Common myeloid progenitor, CD34-positive (primary cell): ENCODE data around the gene RHCE.
"Not testable (repeated sequence)": the region's sequence is repeated elsewhere in the genome, so short reads cannot be mapped to it uniquely, and the experiment has no call there.

Experiments used
- CTCF ChIA-PET: fragments of 350-600 bp; sonication (Branson Sonifier 250); formaldehyde crosslinking; loops from one replicate; lab custom pipeline; 2021; ENCODE audit warnings: antibody characterized with exemption; lab: Charles Lee
- POLR2A ChIA-PET: fragments of 350-600 bp; sonication (Branson Sonifier 250); formaldehyde crosslinking; loops from one replicate; lab custom pipeline; 2021; ENCODE audit warnings: antibody characterized with exemption; lab: Charles Lee
- DNase-seq, 3 donors: peaks; one replicate each; pipeline versions ENCODE4 v3.0.0 to v3.0.0-alpha.2; 2013
- H3K27ac ChIP-seq, 2 experiments: 1 replicate in 1 of 2; 2 replicates in 1 of 2; pipeline ENCODE4 v1.7.0; 2013; ENCODE audit warnings: inconsistent platforms in 2 of 2, low read length in 2 of 2, mild to moderate bottlenecking in 2 of 2, low read depth in 1 of 2, moderate library complexity in 1 of 2; ENCODE audit not compliant: severe bottlenecking in 2 of 2, insufficient read depth in 1 of 2, poor library complexity in 1 of 2
- H3K27me3 ChIP-seq, 5 experiments: replicated peaks in 2 of 5; 1 replicate in 3 of 5; 2 replicates in 2 of 5; pipeline versions ENCODE4 v1.6.1 to v1.7.0; 2013; ENCODE audit warnings: low read length in 4 of 5, mild to moderate bottlenecking in 2 of 5, moderate library complexity in 2 of 5, inconsistent platforms in 1 of 5; ENCODE audit not compliant: insufficient read depth in 5 of 5, control insufficient read depth in 4 of 5
- H3K36me3 ChIP-seq, 4 experiments: 1 replicate in 2 of 4; 2 replicates in 2 of 4; pipeline versions ENCODE4 v1.6.1 to v1.7.0; 2013; ENCODE audit warnings: low read length in 3 of 4, control low read depth in 1 of 4, mild to moderate bottlenecking in 1 of 4; ENCODE audit not compliant: control insufficient read depth in 4 of 4, insufficient read depth in 4 of 4
- H3K4me1 ChIP-seq, 4 experiments: 1 replicate in 3 of 4; 2 replicates in 1 of 4; pipeline versions ENCODE4 v1.6.1 to v1.7.1; 2013; ENCODE audit warnings: low read length in 3 of 4, mild to moderate bottlenecking in 3 of 4, control low read depth in 1 of 4, inconsistent platforms in 1 of 4, moderate library complexity in 1 of 4; ENCODE audit not compliant: control insufficient read depth in 4 of 4, insufficient read depth in 4 of 4; ENCODE audit errors: control extremely low read depth in 1 of 4
- H3K4me3 ChIP-seq, 7 experiments: 1 replicate in 4 of 7; 2 replicates in 3 of 7; pipeline versions ENCODE4 v1.5.1 to v1.7.0; 2013; ENCODE audit warnings: mild to moderate bottlenecking in 7 of 7, low read length in 6 of 7, moderate library complexity in 6 of 7, inconsistent platforms in 2 of 7, low read depth in 2 of 7, control low read depth in 1 of 7; ENCODE audit not compliant: insufficient read depth in 4 of 7, control insufficient read depth in 1 of 7; ENCODE audit errors: extremely low read depth in 1 of 7
- H3K9me3 ChIP-seq, 5 experiments: 1 replicate in 4 of 5; 2 replicates in 1 of 5; pipeline versions ENCODE4 v1.6.1 to v1.7.1; 2013; ENCODE audit warnings: low read length in 4 of 5, mild to moderate bottlenecking in 2 of 5, inconsistent platforms in 1 of 5, low read depth in 1 of 5, moderate library complexity in 1 of 5; ENCODE audit not compliant: control insufficient read depth in 4 of 5, insufficient read depth in 2 of 5; ENCODE audit errors: control extremely low read depth in 1 of 5
- WGBS: methylation state at CpG from one replicate; pipeline ENCODE4 v1.1.5; 2013; ENCODE audit not compliant: insufficient coverage; 5-methylcytosine and 5-hydroxymethylcytosine counted together

Gene RHCE

GRCh38 chr1:25362634-25363559, 57.7 kb downstream of the RHCE start:
- H3K27me3 ChIP-seq, H3K4me3 ChIP-seq, DNase-seq, H3K27ac ChIP-seq, POLR2A ChIA-PET, H3K9me3 ChIP-seq, H3K4me1 ChIP-seq, CTCF ChIA-PET: not testable (repeated sequence)
- no CpG with 5 or more reads among the region's 17 CpGs for WGBS
- H3K36me3 ChIP-seq, result peaks cover 12 to 37% (median 23%) of the 10 kb centered on the region in 4 experiments

DNA sequence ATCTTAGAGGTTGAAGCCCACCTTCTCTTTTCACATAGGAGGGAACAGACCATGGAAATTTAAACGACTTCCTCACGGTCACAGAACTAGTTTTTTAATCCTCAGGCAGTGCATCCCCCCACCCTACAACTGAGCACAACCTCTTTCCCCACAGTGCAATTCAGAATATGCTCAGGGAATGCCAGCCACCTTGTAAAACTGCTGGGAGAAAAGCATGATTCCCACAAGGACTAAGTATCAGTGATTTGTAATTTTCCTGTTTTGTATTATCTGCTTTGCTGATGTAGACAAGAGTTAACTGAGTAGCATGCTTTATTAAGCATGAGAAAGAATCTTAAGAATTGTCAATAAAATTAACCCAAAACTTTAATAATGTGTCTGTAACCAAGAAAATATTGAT, 58.7 kb downstream of the RHCE start:
- H3K27ac ChIP-seq, result no peak overlapping the region
- no peaks in the 10 kb centered on the region for H3K4me1 ChIP-seq
- no peak overlapping the region for H3K4me3 ChIP-seq
- no peak for DNase-seq
- no CpG with 5 or more reads among the region's 2 CpGs for WGBS
- no peaks in the 10 kb centered on the region for H3K27me3 ChIP-seq
- ChIA-PET POLR2A (no interaction called here), CTCF (no interaction called here)
- H3K36me3 ChIP-seq, result peaks cover 12 to 42% (median 29%) of the 10 kb centered on the region in 4 experiments
- no peaks in the 10 kb centered on the region for H3K9me3 ChIP-seq

DNA sequence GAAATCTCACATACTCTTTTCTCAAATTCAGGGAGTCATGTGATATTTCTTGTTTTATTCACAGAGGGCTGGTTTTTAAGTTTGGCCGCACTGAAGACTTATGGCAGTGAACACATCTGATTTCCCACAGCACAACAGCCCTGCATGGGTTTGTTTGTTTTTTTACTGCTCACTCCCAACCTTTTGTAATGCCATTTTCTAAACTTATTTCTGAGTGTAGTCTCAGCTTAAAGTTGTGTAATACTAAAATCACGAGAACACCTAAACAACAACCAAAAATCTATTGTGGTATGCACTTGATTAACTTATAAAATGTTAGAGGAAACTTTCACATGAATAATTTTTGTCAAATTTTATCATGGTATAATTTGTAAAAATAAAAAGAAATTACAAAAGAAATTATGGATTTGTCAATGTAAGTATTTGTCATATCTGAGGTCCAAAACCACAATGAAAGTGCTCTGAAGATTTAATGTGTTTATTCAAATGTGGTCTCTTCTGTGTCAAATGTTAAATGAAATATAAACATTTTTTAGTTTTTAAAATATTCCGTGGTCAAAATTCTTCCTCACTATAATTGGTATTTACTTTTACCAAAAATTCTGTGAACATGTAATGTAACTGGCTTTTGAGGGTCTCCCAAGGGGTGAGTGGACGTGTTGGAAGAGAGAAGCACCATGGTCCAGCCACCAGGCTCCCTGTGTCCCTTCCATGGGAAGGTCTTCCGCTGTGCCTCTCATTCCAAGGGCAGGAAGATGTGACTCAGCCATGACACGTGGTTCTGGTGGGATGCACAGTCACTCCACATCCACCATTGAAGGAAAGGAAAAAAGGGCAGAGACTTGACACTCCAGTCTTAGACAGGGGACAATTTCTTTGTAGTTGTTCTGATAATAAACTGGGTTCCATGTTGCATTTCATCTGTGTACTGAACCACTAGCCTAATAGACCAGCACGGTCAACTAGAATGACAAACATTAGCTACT, 59.7 kb downstream of the RHCE start:
- Histone ChIP-seq H3K36me3 (peaks cover 16 to 52% (median 35%) of the 10 kb centered on the region in 4 experiments), H3K4me3 (no peak overlapping the region), H3K27me3 (no peaks in the 10 kb centered on the region), H3K27ac (no peak overlapping the region), H3K9me3 (no peaks in the 10 kb centered on the region), H3K4me1 (no peaks in the 10 kb centered on the region)
- DNase-seq, result no peak
- ChIA-PET CTCF (no interaction called here), POLR2A (interaction anchor here (1.1 kb wide), 1 partner anchor 195 kb away, joined by 3 read pairs; no protein-coding TSS in a partner anchor)
- WGBS, result 100% methylated on average over 3 of the region's 7 CpGs

- Histone ChIP-seq H3K4me3 (no peak overlapping the region), H3K36me3 (peaks cover 21 to 75% (median 54%) of the 10 kb centered on the region in 4 experiments), H3K4me1 (no peaks in the 10 kb centered on the region), H3K27ac (peak overlapping the region in 1 of 2 experiments; percentile 32), H3K9me3 (no peaks in the 10 kb centered on the region), H3K27me3 (no peaks in the 10 kb centered on the region)
- no peak for DNase-seq
- CTCF ChIA-PET, result no interaction called here
- POLR2A ChIA-PET, result no interaction called here
- no CpG with 5 or more reads among the region's 1 CpG for WGBS
Measured at GRCh38 chr1:25356848-25357247, 63.8 kb downstream of the RHCE start.

DNA sequence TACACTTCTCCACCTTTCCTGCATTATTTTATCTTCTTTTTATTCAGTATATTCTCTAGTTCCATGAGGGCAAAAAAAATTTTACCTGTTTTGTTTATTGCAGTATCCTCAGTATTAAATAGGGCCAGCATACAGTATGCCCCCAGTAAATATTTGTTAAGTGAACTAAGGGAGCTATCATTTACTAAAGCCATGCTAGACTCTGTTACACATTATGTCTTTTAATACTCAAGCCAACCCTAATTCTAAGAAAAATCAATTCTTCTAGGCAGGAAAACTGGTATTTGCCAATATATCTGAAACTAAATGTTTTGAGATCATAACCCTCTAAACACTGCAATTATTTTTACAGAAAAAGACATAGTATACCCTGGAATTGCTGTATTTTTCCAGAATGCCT, 64.2 kb downstream of the RHCE start:
- no peaks in the 10 kb centered on the region for H3K9me3 ChIP-seq
- H3K27me3 ChIP-seq, result no peaks in the 10 kb centered on the region
- H3K36me3 ChIP-seq, result peaks cover 19 to 74% (median 53%) of the 10 kb centered on the region in 4 experiments
- ChIA-PET CTCF (no interaction called here), POLR2A (no interaction called here)
- no peak for DNase-seq
- H3K4me1 ChIP-seq, result no peaks in the 10 kb centered on the region
- H3K27ac ChIP-seq, result peak overlapping the region in 1 of 2 experiments; percentile 35
- no peak overlapping the region for H3K4me3 ChIP-seq

GRCh38 chr1:25355841-25356395, 64.7 kb downstream of the RHCE start:
- H3K36me3 ChIP-seq, result peaks cover 17 to 70% (median 48%) of the 10 kb centered on the region in 4 experiments
- WGBS, result 84% methylated on average over 6 of the region's 6 CpGs
- CTCF ChIA-PET, result no interaction called here

More at GRCh38 chr1:25355841-25356395, 64.7 kb downstream of the RHCE start:
- Histone ChIP-seq H3K27me3 (no peaks in the 10 kb centered on the region), H3K27ac (peak overlapping the region in 1 of 2 experiments; percentile 35), H3K4me1 (no peaks in the 10 kb centered on the region), H3K9me3 (no peaks in the 10 kb centered on the region), H3K4me3 (no peak overlapping the region)
- POLR2A ChIA-PET, result no interaction called here
- no peak for DNase-seq
